HUDEP-2 (cell line): ENCODE results near the gene COL5A1.
"Not testable (repeated sequence)": the region's sequence is repeated elsewhere in the genome, so short reads cannot be mapped to it uniquely, and the experiment has no call there.

Experiments used
- DNase-seq, 76 experiments: peaks; one replicate each; lab custom pipeline; 2025; ENCODE audit not compliant: unreplicated experiment in 76 of 76; lab: John Stamatoyannopoulos, UW

The COL5A1 gene

GRCh38 chr9:134707031-134707680 lies 65.6 kb downstream of the COL5A1 start:
- no peak for DNase-seq

GRCh38 chr9:134707731-134708671 lies 66.4 kb downstream of the COL5A1 start:
- no peak for DNase-seq

GRCh38 chr9:134708672-134709038 lies 67.1 kb downstream of the COL5A1 start:
- DNase-seq, result no peak

DNA sequence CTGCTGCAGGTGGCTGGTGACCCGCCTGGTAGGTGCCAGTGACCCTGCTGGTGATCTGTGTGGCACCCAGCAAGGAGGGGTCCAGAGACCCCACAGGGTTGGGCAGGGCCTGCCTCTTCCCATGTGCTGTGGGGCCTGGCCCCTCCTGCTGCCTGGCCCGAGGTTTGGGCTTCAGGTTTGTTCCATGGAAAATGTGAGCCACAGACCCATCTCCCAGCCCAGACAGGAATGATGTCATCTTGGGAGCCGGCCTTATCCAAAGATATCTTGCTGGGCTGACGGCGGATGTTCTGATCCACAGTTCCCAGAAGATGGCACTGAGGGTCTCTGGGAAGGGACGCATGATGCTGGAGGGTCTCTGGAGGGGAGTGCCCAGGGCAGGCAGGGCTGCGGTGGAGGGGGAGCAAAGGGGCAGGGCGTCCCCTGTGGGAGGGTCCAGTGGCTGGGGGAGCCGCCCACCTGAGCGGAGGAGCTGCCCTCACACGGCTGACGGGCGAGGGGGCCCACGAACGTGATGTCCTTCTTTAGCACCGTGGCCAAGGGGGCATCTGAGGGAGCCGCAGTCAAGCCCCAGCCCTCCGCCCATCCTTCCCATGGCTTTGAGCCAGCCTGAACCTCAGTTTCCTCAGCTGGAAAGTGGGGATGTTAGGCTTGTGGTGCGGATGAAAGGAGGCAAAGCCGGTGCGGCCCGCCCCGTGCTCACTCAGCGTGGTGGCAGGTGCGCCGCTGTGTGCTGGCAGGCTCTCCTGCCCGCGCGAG lies 68.1 kb downstream of the COL5A1 start:
- DNase-seq, result no peak

- DNase-seq, result no peak
These were observed 68.6 kb downstream of the COL5A1 start for GRCh38 chr9:134710271-134710540.

DNA sequence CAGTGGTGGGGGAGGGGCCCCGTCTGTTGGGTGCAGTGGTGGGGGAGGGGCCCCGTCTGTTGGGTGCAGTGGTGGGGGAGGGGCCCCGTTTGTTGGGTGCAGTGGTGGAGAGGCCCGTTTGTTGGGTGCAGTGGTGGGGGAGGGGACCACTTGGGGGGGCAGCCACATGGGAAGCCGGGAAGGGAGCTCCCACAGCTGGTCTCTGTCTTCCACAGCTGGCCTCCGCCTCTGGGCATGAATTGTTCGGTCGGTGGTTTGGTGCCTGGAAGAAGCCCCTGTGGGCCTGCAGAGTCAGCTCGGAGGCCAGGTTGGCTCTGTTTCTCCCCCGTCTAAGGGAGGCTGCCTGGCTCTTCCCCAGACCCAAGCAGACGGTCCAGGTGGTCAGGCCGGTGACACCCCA lies 69.3 kb downstream of the COL5A1 start:
- no peak for DNase-seq

DNA sequence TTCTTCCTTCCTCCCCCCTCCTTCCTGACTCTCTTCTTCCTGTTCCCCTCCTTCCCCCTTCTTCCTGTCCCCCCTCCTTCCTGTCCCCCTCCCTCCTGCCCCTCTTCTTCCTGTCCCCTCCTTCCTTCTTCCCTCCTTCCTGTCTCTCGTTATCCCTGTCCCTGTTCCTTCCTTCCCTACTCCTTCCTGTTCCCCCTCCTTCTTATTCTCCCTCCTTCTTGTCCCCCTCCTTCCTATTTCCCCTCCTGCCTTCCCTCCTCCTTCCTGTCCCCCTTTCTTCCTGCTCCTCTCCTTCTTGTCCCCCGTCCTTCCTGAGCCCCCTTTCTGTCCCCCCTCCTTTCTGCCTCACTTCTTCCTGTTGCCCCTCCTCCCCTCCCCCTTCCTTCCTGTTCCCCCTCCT lies 70.6 kb downstream of the COL5A1 start:
- DNase-seq, result no peak

DNA sequence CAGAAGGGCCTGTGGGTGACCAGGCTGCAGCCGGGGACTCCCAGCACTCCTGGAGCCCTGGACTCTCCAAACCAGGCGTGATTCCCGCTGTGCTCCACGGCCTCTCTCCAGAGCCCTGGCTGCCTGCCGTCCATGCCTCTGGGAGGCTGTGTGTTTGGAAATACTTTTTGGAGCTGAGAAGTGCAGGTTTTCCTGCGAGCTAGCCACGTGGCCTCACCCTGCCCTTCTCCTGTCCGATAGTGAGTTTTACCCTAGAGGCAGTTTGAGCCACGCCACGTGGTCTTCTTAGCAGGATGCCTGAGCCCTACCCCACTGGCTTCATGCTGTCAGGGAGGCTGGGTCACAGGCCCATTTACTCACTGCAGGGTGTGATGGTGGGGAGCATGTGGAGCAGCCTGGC lies 71.3 kb downstream of the COL5A1 start:
- DNase-seq, result no peak

GRCh38 chr9:134715536-134715935 lies 73.9 kb downstream of the COL5A1 start:
- not testable (repeated sequence) for DNase-seq

DNA sequence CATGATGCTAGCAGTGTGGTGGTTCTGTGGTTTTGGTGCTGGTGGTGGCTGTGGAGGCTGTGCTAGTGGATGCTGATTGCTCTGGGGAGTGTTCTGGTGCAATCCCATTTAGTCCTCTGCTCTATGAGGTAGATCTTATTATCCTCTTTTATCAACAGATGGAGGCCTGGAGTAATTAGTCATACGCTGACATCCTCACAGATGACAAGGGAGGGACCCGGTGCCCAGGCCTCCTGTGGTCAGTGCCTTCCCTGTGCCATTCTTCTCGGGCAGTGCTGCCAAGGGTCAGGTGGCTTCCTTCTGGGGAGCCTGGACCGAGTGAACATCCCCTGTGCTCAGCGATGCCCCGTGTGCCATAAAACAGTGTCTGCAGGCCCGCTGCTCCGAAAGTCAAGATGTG lies 74.5 kb downstream of the COL5A1 start:
- no peak for DNase-seq

DNA sequence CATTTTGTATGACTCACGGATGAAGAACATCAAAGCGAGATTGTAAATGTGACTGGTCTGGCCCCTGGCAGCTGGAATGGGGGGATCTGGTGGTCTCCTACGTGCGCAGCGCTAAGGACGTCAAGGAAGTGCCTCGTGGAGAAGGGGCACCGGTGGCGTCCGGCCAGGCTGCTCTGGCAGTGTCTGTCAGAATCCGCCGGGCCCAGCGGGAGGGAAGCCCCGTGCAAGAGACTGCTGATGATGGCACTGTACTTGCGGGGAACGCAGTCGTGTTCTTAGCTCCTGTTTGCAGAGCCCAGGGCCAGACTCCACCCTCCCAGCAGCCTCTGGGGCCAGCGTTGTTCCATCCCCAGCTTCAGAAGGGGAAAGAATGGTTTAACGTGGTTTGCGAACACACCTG lies 75.5 kb downstream of the COL5A1 start:
- no peak for DNase-seq

DNA sequence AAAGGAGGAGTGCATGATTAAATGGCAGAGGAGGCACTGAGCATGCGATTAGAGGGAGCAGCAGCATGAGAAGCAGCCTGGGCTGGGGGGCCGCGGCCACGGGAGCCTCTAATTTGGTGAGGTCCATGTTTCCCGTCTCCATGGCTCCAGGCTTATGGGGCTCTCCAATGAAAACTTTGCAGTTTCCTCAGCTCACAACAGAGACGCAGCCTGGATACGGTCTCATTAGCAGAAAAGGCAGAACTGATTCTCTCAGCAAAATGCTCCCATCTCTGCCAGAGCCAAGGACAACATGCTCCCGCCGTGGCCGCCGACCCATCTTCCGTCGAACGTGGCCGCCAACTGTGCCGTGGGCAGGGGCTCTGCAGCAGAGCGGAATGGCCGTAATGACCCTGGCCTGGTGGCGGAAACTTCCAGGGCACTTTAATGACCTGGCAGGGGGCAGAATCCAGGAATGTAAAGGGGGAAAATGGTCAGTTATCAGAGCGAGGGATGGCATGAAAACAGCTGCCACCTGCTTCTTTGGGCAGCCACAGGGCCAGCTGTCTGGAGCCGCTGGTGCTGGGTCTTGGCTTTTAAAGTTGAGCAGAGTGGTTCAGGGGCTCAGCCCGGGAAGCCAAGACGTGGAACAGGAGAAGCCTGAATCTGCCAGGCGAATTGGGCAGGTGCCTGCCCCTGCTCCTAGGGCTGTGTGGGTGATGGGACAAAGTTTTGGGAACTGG lies 76.5 kb downstream of the COL5A1 start:
- no peak for DNase-seq

- no peak for DNase-seq
These were observed 77.7 kb downstream of the COL5A1 start for GRCh38 chr9:134719331-134719730.

DNA sequence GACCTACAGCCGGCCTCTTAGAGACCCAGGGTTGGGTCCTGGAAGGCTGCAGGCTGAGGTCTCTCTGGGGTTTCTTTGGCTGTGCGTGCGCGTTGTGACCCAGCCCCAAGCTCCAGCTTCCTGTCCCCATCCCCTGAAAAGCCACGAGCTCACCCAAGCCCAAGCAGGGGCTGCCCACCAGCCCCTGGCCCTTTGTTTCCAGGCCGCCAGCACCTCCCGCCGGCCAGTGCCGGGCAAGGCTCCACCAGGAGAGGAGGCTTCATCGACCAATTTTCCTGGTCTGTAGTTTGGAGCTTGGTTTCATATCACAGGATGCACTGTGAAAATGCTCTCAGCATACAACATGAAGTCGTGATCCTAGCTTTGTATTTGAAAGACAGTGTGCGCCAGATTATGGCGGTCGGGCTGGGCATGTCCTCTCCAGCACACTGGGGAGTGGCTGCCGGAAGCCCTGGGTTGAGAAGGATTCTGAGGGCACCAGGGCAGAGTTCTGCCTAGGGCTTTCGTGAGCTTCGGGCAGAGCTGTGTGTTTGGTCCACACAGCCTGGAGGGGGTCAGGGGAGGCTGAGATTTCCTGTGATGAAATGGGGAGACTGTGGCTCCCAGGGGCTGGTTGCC lies 78.6 kb downstream of the COL5A1 start:
- no peak for DNase-seq

DNA sequence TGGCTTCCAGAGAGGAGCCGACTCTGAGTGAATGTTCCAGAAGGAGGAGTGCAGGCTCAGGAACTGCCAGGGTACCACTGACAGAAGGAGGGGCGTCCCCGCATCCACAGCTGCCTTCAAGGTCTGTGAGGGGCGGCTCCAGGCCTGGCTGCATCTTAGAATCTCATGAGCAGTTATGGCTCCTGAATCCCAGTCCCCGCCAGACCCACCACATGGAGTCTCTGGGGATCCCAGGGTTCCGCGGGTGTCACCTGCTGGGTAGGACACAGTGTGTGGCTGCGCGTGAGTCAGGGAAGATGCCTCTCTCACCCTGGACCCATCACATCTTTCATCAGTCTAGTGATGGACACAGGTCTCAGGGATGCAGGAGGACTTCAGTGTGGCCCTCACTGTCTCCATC lies 79.2 kb downstream of the COL5A1 start:
- no peak for DNase-seq

GRCh38 chr9:134721344-134721743 lies 79.7 kb downstream of the COL5A1 start:
- DNase-seq, result no peak

- DNase-seq, result no peak
These were observed 80.6 kb downstream of the COL5A1 start for GRCh38 chr9:134722120-134722701.

GRCh38 chr9:134723037-134723436 lies 81.4 kb downstream of the COL5A1 start:
- no peak for DNase-seq

GRCh38 chr9:134723491-134724190 lies 82.0 kb downstream of the COL5A1 start:
- no peak for DNase-seq
